H9 (cell line): ENCODE measurements around the gene GYS2. TPM values are rescaled to one million over a fixed set of nuclear protein-coding genes. Genes with fewer than 3 reads are reported as not detected.

Experiments used
- DNase-seq: peaks from one replicate; pipeline ENCODE4 v3.0.0-alpha.2; 2017
- H2AFZ ChIP-seq: one replicate; pipeline ENCODE4 v1.6.1; 2013; ENCODE audit warnings: mild to moderate bottlenecking, low read length, control low read depth, moderate library complexity
- H2AK5ac ChIP-seq: 2 replicates; pipeline ENCODE4 v1.6.1; 2013; ENCODE audit warnings: low read length, control low read depth, mixed read lengths; ENCODE audit not compliant: insufficient read length
- H2BK120ac ChIP-seq: one replicate; pipeline ENCODE4 v1.6.1; 2013; ENCODE audit warnings: low read depth, mild to moderate bottlenecking, low read length, control low read depth, inconsistent platforms; ENCODE audit not compliant: poor library complexity, severe bottlenecking
- H2BK12ac ChIP-seq: 2 replicates; pipeline ENCODE4 v1.6.1; 2013; ENCODE audit warnings: low read length, control low read depth, mixed read lengths, low read depth; ENCODE audit not compliant: insufficient read length
- H2BK15ac ChIP-seq: 2 replicates; pipeline ENCODE4 v1.6.1; 2013; ENCODE audit warnings: low read depth, low read length, control low read depth
- H2BK20ac ChIP-seq: one replicate; pipeline ENCODE4 v1.6.1; 2013; ENCODE audit warnings: low read depth, mild to moderate bottlenecking, low read length, control low read depth, inconsistent platforms; ENCODE audit not compliant: poor library complexity, severe bottlenecking
- H2BK5ac ChIP-seq: 2 replicates; pipeline ENCODE4 v1.6.1; 2013; ENCODE audit warnings: low read length, control low read depth, mixed read lengths; ENCODE audit not compliant: insufficient read length
- H3K14ac ChIP-seq: 2 replicates; pipeline ENCODE4 v1.6.1; 2013; ENCODE audit warnings: low read length, control low read depth; ENCODE audit not compliant: insufficient read depth
- H3K18ac ChIP-seq: 2 replicates; pipeline ENCODE4 v1.6.1; 2013; ENCODE audit warnings: low read depth, mild to moderate bottlenecking, mixed read lengths, low read length, control low read depth; ENCODE audit not compliant: insufficient read length
- H3K23ac ChIP-seq: 2 replicates; pipeline ENCODE4 v1.6.1; 2013; ENCODE audit warnings: low read length, control low read depth, mixed read lengths, low read depth; ENCODE audit not compliant: insufficient read length
- H3K23me2 ChIP-seq: 2 replicates; pipeline ENCODE4 v1.6.1; 2013; ENCODE audit warnings: low read depth, mild to moderate bottlenecking, mixed read lengths, low read length, control low read depth; ENCODE audit not compliant: insufficient read length, poor library complexity, severe bottlenecking
- H3K27ac ChIP-seq: 2 replicates; pipeline ENCODE4 v1.5.1; 2013; ENCODE audit warnings: low read length, control low read depth, mixed read lengths, low read depth; ENCODE audit not compliant: insufficient read length
- H3K27me3 ChIP-seq: 2 replicates; pipeline ENCODE4 v1.6.1; 2013; ENCODE audit warnings: low read length, control low read depth, inconsistent platforms; ENCODE audit not compliant: insufficient read depth
- H3K4ac ChIP-seq: 2 replicates; pipeline ENCODE4 v1.6.1; 2013; ENCODE audit warnings: low read depth, mild to moderate bottlenecking, control low read depth, inconsistent platforms, low read length, moderate library complexity
- H3K4me1 ChIP-seq: 2 replicates; pipeline ENCODE4 v1.6.1; 2013; ENCODE audit warnings: low read length, control low read depth, inconsistent platforms; ENCODE audit not compliant: insufficient read depth
- H3K4me2 ChIP-seq: 2 replicates; pipeline ENCODE4 v1.6.1; 2013; ENCODE audit warnings: low read length, control low read depth, mixed read lengths; ENCODE audit not compliant: insufficient read length, insufficient read depth
- H3K56ac ChIP-seq: 2 replicates; pipeline ENCODE4 v1.6.1; 2013; ENCODE audit warnings: low read depth, mild to moderate bottlenecking, mixed read lengths, low read length, control low read depth; ENCODE audit not compliant: insufficient read length
- H3K79me1 ChIP-seq: 2 replicates; pipeline ENCODE4 v1.6.1; 2013; ENCODE audit warnings: low read depth, mild to moderate bottlenecking, moderate library complexity, low read length, control low read depth, inconsistent platforms; ENCODE audit not compliant: insufficient read depth, poor library complexity, severe bottlenecking
- H3K79me2 ChIP-seq: 2 replicates; pipeline ENCODE4 v1.6.1; 2013; ENCODE audit warnings: low read length, control low read depth, inconsistent platforms; ENCODE audit not compliant: insufficient read depth
- H3K9ac ChIP-seq: 2 replicates; pipeline ENCODE4 v1.6.1; 2013; ENCODE audit warnings: low read length, control low read depth, mixed read lengths; ENCODE audit not compliant: insufficient read length; ENCODE audit errors: extremely low read depth
- H3K9me3 ChIP-seq: one replicate; pipeline ENCODE4 v1.6.1; 2013; ENCODE audit warnings: low read depth, low read length, inconsistent platforms; ENCODE audit not compliant: control insufficient read depth
- H3T11ph ChIP-seq: one replicate; pipeline ENCODE4 v1.6.1; 2013; ENCODE audit warnings: mild to moderate bottlenecking, low read length, control low read depth, inconsistent platforms
- H4K20me1 ChIP-seq: one replicate; pipeline ENCODE4 v1.6.1; 2013; ENCODE audit not compliant: control insufficient read depth, insufficient read length, insufficient read depth
- H4K5ac ChIP-seq: 2 replicates; pipeline ENCODE4 v1.6.1; 2013; ENCODE audit warnings: low read depth, mild to moderate bottlenecking, mixed read lengths, low read length, control low read depth; ENCODE audit not compliant: insufficient read length
- H4K8ac ChIP-seq: replicated peaks from 2 replicates; pipeline ENCODE4 v1.6.1; 2013; ENCODE audit warnings: low read length, control low read depth, mixed read lengths, low read depth; ENCODE audit not compliant: insufficient read length
- H4K91ac ChIP-seq: 2 replicates; pipeline ENCODE4 v1.6.1; 2013; ENCODE audit warnings: low read depth, mild to moderate bottlenecking, moderate library complexity, mixed read lengths, low read length, control low read depth; ENCODE audit not compliant: insufficient read length
- H3K27ac Mint-ChIP-seq, 3 experiments: 2 replicates in 2 of 3; 3 replicates in 1 of 3; pipeline ENCODE4 v1.8.0; 2020 to 2021; ENCODE audit warnings: mixed read lengths in 3 of 3, mild to moderate bottlenecking in 1 of 3, moderate library complexity in 1 of 3
- H3K27me3 Mint-ChIP-seq: 2 replicates; pipeline ENCODE4 v1.8.0; 2021; ENCODE audit warnings: low read depth, mild to moderate bottlenecking, moderate library complexity, mixed read lengths
- H3K36me3 Mint-ChIP-seq, 3 experiments: 2 replicates in 2 of 3; 3 replicates in 1 of 3; pipeline ENCODE4 v1.8.0; 2020 to 2021; ENCODE audit warnings: low read depth in 3 of 3, mixed read lengths in 3 of 3; ENCODE audit not compliant: insufficient read depth in 1 of 3
- H3K4me1 Mint-ChIP-seq, 2 experiments: 2 replicates each; pipeline ENCODE4 v1.8.0; 2020; ENCODE audit warnings: mixed read lengths in 2 of 2
- H3K4me3 Mint-ChIP-seq, 2 experiments: 2 replicates in 1 of 2; 3 replicates in 1 of 2; pipeline ENCODE4 v1.8.0; 2020 to 2021; ENCODE audit warnings: mild to moderate bottlenecking in 2 of 2, mixed read lengths in 2 of 2, moderate library complexity in 1 of 2
- H3K9me3 Mint-ChIP-seq, 2 experiments: 2 replicates in 1 of 2; 3 replicates in 1 of 2; pipeline ENCODE4 v1.8.0; 2020; ENCODE audit warnings: mild to moderate bottlenecking in 2 of 2, mixed read lengths in 2 of 2, moderate library complexity in 1 of 2
- CTCF ChIP-seq: fragments of 200-600 bp; sonication (generic); conservative IDR thresholded peaks from 3 replicates; pipeline ENCODE4 v1.8.0; 2021; ENCODE audit warnings: antibody characterized with exemption, mild to moderate bottlenecking
- WGBS: extraction: QIAGEN DNeasy Blood & Tissue Kit; methylation state at CpG from one replicate; pipeline ENCODE4 v1.1.7; 2013; ENCODE audit warnings: missing lambda C conversion rate, low lambda C conversion rate, mixed read lengths; ENCODE audit not compliant: insufficient read length; ENCODE audit errors: extremely low coverage; 5-methylcytosine and 5-hydroxymethylcytosine counted together
- total RNA-seq: library from RNA; stranded (reverse); gene quantifications from 2 replicates; pipeline ENCODE4 v1.2.1, GENCODE V29; 2021

The GYS2 gene
- total RNA-seq, 1 experiment from 2014 or later: not detected

GRCh38 chr12:21505888-21506287, 98.8 kb downstream of the GYS2 start:
- no peaks in the 10 kb centered on the region for H3K9me3 Mint-ChIP-seq
- Histone ChIP-seq H3K27me3 (no peaks in the 10 kb centered on the region), H4K91ac (no peak overlapping the region), H3K4me2 (no peak overlapping the region), H2AK5ac (no peak overlapping the region), H4K8ac (no peak overlapping the region), H2BK120ac (no peak overlapping the region), H3K56ac (no peak overlapping the region), H2BK12ac (no peak overlapping the region), H3K79me1 (peaks cover 3% of the 10 kb centered on the region), H3K27ac (no peak overlapping the region), H3K23me2 (peaks cover 6% of the 10 kb centered on the region), H2BK5ac (no peak overlapping the region), H3K18ac (no peak overlapping the region), H3K4me1 (no peaks in the 10 kb centered on the region), H4K5ac (no peak overlapping the region), H2AFZ (no peak overlapping the region), H3K23ac (no peak overlapping the region), H3K9ac (no peak overlapping the region), H3K79me2 (peaks cover 13% of the 10 kb centered on the region; the same call in 1 of the 2 replicates), H3K9me3 (no peaks in the 10 kb centered on the region), H3T11ph (no peak overlapping the region), H3K14ac (no peak overlapping the region), H4K20me1 (peaks cover 1% of the 10 kb centered on the region), H2BK15ac (no peak overlapping the region), H2BK20ac (no peak overlapping the region), H3K4ac (no peak overlapping the region)
- H3K4me3 Mint-ChIP-seq: no peak overlapping the region
- no peak overlapping the region for H3K27ac Mint-ChIP-seq
- no peaks in the 10 kb centered on the region for H3K27me3 Mint-ChIP-seq
- peaks cover 0 to 23% (median 14%) of the 10 kb centered on the region in 3 experiments; a peak in 5 of 7 replicates for H3K36me3 Mint-ChIP-seq
- no peak for DNase-seq
- TF ChIP-seq CTCF: no peak
- H3K4me1 Mint-ChIP-seq: peaks cover 6 to 9% of the 10 kb centered on the region in 2 experiments
- no CpG with 5 or more reads among the region's 2 CpGs for WGBS
